Measurements from ENCODE around the gene SOX11. TPM values are rescaled to one million over a fixed set of nuclear protein-coding genes. Genes with fewer than 3 reads are reported as not detected.

SOX11 gene
- total RNA-seq, 1 experiment from 2014 or later: 11.2 TPM

DNA sequence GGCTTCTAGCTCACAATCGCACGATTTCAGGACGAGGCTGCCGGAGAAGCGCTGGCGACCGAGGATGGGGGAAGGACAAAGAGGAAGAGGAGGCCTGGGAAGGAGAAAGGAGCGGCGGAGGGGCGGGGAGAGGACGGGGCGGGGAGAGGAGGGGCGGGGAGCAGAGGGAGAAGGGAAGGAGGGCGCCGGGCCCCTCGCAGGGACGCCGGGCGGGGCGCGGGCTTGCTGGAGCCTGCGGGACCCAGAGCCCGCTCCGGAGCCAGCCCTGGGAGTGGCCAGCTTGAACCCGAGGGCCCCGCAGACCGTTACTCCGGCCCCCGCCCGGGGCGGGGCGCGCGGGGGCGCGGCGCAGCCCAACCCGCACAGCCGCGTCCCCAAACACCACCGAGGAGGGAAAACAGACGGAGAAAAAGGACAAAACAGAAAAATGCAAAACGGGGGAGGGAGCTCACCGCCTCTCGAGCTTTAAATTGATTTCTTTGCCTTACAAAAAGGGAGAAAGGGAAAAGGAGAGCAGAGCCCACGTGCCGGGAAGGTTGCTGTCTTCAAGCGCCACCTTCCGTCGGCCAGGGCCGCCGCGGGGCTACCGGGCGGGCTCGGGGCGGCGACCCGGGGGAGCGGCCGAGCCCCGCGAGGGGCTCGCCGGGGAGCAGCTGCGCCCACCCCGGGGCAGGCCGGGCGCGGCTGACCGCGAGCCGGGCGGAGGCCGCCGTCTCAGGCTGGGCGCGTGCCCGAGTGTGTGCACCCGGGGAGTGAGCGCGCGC, 781 bp upstream of the SOX11 start:
- DNase-seq (ENCODE audit: low read depth): peak; percentile 91

GRCh38 chr2:5692561-5693286, 540 bp downstream of the SOX11 start:
- DNase-seq (ENCODE audit: low read depth): peak; percentile 63

GRCh38 chr2:5693287-5694201, 1.4 kb downstream of the SOX11 start:
- peak; percentile 51 for DNase-seq (ENCODE audit: low read depth)

DNA sequence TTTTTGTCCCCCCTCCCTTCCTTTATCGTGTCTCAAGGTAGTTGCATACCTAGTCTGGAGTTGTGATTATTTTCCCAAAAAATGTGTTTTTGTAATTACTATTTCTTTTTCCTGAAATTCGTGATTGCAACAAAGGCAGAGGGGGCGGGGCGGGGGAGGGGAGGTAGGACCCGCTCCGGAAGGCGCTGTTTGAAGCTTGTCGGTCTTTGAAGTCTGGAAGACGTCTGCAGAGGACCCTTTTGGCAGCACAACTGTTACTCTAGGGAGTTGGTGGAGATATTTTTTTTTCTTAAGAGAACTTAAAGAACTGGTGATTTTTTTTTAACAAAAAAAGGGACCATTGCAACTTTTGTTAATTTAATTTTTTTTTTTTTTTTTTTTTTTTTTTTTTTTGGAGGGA, 2.1 kb downstream of the SOX11 start:
- DNase-seq (ENCODE audit: low read depth): peak; percentile 47

GRCh38 chr2:5695654-5696403, 3.6 kb downstream of the SOX11 start:
- peak; percentile 74 for DNase-seq (ENCODE audit: low read depth)

DNA sequence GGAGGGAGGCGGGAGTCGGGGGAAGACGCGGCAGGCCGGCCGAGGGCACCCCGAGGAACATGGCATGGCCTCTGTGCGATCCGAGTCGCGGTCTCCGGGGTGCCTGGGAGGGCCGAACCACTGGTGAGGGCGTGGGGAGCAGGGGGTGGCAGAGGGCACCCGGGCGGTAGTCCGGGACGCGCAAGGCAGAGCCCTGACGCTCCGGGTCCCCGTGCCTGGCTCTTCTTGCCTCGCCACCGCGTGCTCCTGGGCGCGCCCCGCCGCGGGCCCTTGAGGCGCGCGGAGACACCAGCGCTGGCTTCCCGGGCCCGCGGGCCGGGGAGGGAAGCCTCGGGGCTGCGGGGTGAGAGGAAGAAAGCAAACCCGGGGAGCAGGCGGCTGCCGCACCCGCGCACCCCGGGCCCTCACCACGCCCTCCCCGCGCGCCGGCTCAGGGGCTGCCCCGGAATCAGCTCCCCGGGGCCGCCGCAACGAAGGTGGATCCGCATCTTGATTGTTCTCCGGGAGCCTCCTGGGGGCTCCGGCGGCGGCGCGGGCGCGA, 4.3 kb downstream of the SOX11 start:
- DNase-seq (ENCODE audit: low read depth): peak; percentile 69

GRCh38 chr2:5696945-5697521, 4.8 kb downstream of the SOX11 start:
- DNase-seq (ENCODE audit: low read depth): peak; percentile 83

DNA sequence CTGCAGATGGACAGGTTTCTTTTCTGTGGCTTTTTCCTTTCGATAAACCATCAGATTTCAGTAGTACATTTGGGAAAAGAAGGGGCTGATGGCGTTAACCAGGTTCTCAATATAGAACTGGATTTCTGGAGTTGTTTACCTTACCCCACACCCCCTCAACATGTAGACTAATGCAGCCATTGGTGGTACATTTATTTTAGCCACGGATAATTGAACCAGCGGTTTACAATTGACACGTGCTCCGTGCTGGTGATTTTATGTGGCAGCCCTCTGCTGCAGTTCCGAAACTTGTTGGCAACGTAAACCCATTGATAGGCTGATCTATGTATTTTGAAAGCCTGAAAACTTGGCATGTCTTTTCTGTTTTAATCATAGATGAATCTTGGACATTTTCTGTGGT, 5.4 kb downstream of the SOX11 start:
- DNase-seq (ENCODE audit: low read depth): no peak

GRCh38 chr2:5698134-5698533, 6.0 kb downstream of the SOX11 start:
- no peak for DNase-seq (ENCODE audit: low read depth)

- DNase-seq (ENCODE audit: low read depth): no peak
Observed at GRCh38 chr2:5699963-5700362, 7.8 kb downstream of the SOX11 start.

DNA sequence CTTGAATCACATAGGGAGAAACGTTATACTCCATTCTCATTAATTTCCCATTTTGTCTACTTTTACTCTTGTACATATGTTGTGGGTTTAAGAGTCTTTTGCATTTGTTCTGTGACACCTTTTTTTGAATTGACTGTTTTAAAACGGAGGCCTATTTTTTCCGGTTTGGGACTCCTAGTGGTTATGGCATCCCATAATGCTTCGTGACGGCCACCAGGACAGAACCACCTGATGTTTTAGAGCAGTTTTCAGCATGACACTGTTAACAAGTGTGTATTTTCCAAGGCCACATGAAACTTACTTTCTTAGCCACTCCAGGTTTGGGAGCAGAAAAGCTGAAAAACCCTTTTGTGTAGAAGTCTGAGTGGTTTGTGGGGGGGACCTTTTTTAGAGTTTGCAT, 8.4 kb downstream of the SOX11 start:
- DNase-seq (ENCODE audit: low read depth): no peak

GRCh38 chr2:5701266-5701665, 9.1 kb downstream of the SOX11 start:
- DNase-seq (ENCODE audit: low read depth): no peak

DNA sequence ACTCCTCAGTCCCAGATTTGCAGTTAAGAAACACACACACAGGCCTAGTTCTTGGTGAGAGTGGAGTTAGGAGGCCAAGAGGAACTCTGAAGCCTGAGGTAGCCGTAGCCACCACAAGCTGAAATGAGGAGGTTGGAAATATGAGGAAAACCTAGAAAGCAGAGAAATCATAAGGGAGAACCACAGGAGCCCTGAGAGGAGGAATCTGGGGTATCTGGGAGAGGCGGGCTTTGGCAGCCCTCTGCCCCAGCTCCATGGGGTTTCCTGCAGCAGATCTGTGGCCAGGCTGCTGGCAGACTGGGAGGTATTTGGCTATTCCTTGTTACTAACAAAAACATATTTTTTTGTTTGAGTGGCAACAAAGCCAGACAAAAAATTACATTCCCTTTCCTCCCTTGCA, 11.0 kb downstream of the SOX11 start:
- no peak for DNase-seq (ENCODE audit: low read depth)

- no peak for DNase-seq (ENCODE audit: low read depth)
Observed at GRCh38 chr2:5705490-5705889, 13.3 kb downstream of the SOX11 start.

GRCh38 chr2:5706717-5707455, 14.7 kb downstream of the SOX11 start:
- DNase-seq (ENCODE audit: low read depth): no peak

DNA sequence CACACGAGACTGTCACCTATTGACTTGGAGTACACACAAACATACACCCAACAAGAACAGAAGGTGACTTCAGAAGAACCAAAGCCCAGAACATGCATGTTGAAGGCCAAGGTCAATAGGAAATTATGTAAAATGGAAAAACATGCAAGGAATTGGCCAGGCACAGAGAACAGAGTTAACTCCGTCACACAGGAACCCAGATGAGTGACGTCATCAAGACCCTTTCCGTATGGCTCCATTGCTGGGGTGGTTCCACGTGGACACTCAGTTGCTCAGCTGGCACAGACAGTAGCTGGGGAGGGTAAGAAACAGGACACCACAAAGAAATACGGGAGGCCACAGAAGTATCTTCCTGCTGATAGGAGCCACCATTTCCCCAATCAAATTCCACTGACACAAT, 18.4 kb downstream of the SOX11 start:
- no peak for DNase-seq (ENCODE audit: low read depth)

DNA sequence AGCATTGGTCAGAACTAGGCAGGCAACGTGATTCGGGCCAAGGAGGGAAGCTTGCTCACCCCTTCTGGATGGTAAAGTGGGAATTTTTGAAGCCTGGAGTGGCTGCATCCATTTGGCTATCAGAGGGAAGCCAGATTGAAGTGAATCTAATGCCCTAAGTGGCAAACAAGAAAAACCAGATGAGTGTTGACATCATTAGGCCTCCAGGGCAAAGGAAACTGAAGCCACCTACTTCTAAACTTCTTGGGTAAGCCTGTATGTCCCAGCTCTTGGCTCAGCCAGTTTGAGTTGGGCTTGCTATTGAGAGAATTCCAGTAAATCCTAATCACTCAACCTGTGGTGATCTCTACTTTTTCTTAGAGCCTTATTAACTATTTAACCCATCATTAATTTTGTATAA, 20.9 kb downstream of the SOX11 start:
- DNase-seq (ENCODE audit: low read depth): no peak

DNA sequence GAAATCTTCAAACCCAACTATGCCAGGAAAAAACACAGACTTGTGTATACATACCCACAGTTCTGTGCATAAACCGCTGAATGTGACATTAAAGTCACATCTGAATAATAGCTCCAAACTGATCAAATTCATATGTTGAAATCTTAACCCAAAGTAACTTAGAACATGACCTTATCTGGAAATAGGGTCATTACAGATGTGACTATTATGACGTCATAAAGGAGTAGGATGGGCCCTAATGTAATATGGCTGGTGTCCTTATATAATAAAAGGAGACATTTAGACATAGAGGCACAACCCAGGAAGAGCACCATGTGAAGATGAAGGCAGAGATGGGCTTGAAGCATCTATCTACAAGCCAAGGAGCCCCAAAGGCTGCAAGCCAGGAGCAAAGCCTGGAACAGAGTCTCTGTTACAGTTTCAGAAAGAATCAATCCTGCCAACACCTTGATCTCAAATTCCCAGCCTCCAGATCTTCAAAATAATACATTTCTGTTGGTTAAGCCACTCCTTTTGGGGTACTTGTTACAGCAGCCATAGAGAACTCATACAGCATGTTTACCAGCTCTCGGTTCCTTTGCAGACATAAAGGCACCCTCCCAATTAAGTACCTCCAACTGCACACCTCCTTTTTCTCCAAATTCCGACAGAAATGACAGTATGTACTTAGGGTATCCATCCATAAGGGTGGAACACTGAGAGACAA, 27.6 kb downstream of the SOX11 start:
- no peak for DNase-seq (ENCODE audit: low read depth)

- DNase-seq (ENCODE audit: low read depth): peak; percentile 34
Observed at GRCh38 chr2:5720426-5720825, 28.2 kb downstream of the SOX11 start.

GRCh38 chr2:5722236-5722635, 30.1 kb downstream of the SOX11 start:
- no peak for DNase-seq (ENCODE audit: low read depth)

Data from Daoy (cell line).